ENCODE measurements around the gene PTGER3. TPM values are rescaled to one million over a fixed set of nuclear protein-coding genes. Genes with fewer than 3 reads are reported as not detected.

PTGER3 gene
- total and polyA plus RNA-seq, 4 donors: 0.04 to 1.6 (median 0.26) TPM

GRCh38 chr1:70992521-70992920 lies 55.1 kb downstream of the PTGER3 start:
- Histone ChIP-seq H3K27me3 (ENCODE audit: control insufficient read depth in 4 of 4, insufficient read depth in 4 of 4, low read length in 3 of 4) (peaks cover 0 to 2% (median 0%) of the 10 kb centered on the region in 4 donors), H3K36me3 (ENCODE audit: control insufficient read depth in 4 of 4, insufficient read depth in 3 of 4, low read depth in 1 of 4, low read length in 3 of 4) (no peaks in the 10 kb centered on the region), H3K4me1 (ENCODE audit: control insufficient read depth in 4 of 4, insufficient read depth in 4 of 4, low read length in 3 of 4) (no peaks in the 10 kb centered on the region), H3K9me3 (ENCODE audit: control insufficient read depth in 4 of 4, low read length in 3 of 4) (no peaks in the 10 kb centered on the region), H3K4me3 (ENCODE audit: low read depth in 1 of 3, low read length in 3 of 3) (no peak overlapping the region), H3K9ac (ENCODE audit: low read depth in 1 of 2, low read length in 2 of 2) (no peak overlapping the region), H3K27ac (ENCODE audit: low read depth in 1 of 2, low read length in 2 of 2) (no peak overlapping the region)
- no peak for DNase-seq (ENCODE audit: low spot score)
- TF ChIP-seq YY1 (IDR thresholded peaks at IDR 0.05): no peak
- no peak for TF ChIP-seq JUND (IDR thresholded peaks at IDR 0.05)
- TF ChIP-seq MAX (IDR thresholded peaks at IDR 0.05): no peak
- TF ChIP-seq FOXA1 (IDR thresholded peaks at IDR 0.05): no peak
- no peak for TF ChIP-seq RXRA (IDR thresholded peaks at IDR 0.05)
- TF ChIP-seq HNF4A (conservative IDR thresholded peaks at IDR 0.05): no peak
- TF ChIP-seq REST (IDR thresholded peaks at IDR 0.05): no peak
- no peak for TF ChIP-seq SP1 (IDR thresholded peaks at IDR 0.05)
- TF ChIP-seq HNF4G (IDR thresholded peaks at IDR 0.05): no peak
- no peak for TF ChIP-seq CTCF (IDR thresholded peaks at IDR 0.05; ENCODE audit: low read depth, low read length, missing input control)
- no peak for TF ChIP-seq GABPA (IDR thresholded peaks at IDR 0.05 in 1 of 2, conservative IDR thresholded peaks at IDR 0.05 in 1 of 2)
- 78% methylated on average over 2 of the region's 2 CpGs for WGBS

GRCh38 chr1:70990469-70991253 lies 57.0 kb downstream of the PTGER3 start:
- DNase-seq (ENCODE audit: low spot score): no peak
- WGBS: 59% methylated on average over 3 of the region's 3 CpGs
- TF ChIP-seq REST (IDR thresholded peaks at IDR 0.05) (no peak), MAX (IDR thresholded peaks at IDR 0.05) (no peak), YY1 (IDR thresholded peaks at IDR 0.05) (no peak), EGR1 (IDR thresholded peaks at IDR 0.05; ENCODE audit: low read depth in 2 of 2) (no peak), ATF3 (IDR thresholded peaks at IDR 0.05) (no peak), SP1 (IDR thresholded peaks at IDR 0.05) (no peak), RXRA (IDR thresholded peaks at IDR 0.05) (no peak), ZBTB33 (IDR thresholded peaks at IDR 0.05) (no peak), FOXA2 (IDR thresholded peaks at IDR 0.05) (no peak), TAF1 (conservative IDR thresholded peaks at IDR 0.05) (no peak), HNF4A (conservative IDR thresholded peaks at IDR 0.05) (no peak), GABPA (IDR thresholded peaks at IDR 0.05 in 1 of 2, conservative IDR thresholded peaks at IDR 0.05 in 1 of 2) (no peak)

More at GRCh38 chr1:70990469-70991253, 57.0 kb downstream of the PTGER3 start:
- no peak overlapping the region for H3K27ac ChIP-seq (ENCODE audit: low read depth in 1 of 2, low read length in 2 of 2)
- peaks cover 0 to 4% (median 0%) of the 10 kb centered on the region in 4 donors for H3K27me3 ChIP-seq (ENCODE audit: control insufficient read depth in 4 of 4, insufficient read depth in 4 of 4, low read length in 3 of 4)
- no peak overlapping the region for H3K4me3 ChIP-seq (ENCODE audit: low read depth in 1 of 3, low read length in 3 of 3)
- H3K4me1 ChIP-seq (ENCODE audit: control insufficient read depth in 4 of 4, insufficient read depth in 4 of 4, low read length in 3 of 4): no peaks in the 10 kb centered on the region
- H3K36me3 ChIP-seq (ENCODE audit: control insufficient read depth in 4 of 4, insufficient read depth in 3 of 4, low read depth in 1 of 4, low read length in 3 of 4): no peaks in the 10 kb centered on the region
- H3K9ac ChIP-seq (ENCODE audit: low read depth in 1 of 2, low read length in 2 of 2): no peak overlapping the region
- no peaks in the 10 kb centered on the region for H3K9me3 ChIP-seq (ENCODE audit: control insufficient read depth in 4 of 4, low read length in 3 of 4)

Data from liver (tissue), 9 donors.